Activated CD4-positive, alpha-beta T cell treated with anti-CD3 and anti-CD28 coated beads, Interleukin-2, Interleukin-4, amounts not matched to agents 100 ng/mL and 50 ng/mL, durations not matched to agents 16 hours and 8 hours (primary cell): ENCODE data around the gene ALOX5AP.

Experiments used
- DNase-seq: peaks from one replicate; pipeline ENCODE4 v3.0.0-alpha.2; 2020; ENCODE audit warnings: low spot score

Gene ALOX5AP

DNA sequence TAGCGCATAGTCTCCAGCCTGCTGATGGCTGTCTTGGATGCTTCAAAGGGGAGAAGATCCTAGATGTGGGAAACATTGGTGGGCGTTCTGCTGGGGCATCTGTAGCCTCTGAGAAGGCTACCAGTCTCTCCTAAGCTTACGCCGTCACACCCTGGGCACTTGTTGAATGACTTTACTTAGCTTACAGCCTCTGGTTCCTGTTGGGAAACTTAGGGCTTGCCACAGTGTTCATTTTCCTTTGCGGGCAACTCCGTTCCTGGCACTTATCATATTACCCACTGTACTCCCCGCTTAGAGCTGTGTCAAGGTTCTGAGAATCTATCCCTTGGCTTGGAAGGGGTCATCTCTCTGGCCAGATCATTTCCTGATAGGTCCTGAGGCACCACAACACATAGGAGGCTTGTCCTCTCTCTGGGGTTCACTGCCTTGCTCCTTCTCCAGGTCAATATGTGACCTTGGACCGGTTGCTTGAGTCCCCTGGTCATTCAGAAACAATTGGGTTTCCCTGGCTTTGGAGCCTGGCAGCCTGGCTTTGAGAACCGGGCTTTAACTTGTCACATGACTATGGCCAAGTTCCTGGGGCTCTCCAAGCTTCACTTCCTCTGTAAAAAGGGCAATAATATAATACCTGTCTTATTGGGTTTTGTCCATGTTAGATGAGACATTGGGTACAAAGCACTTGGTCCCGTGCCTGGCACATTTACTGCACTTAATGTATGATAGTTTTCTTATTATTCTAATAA, 20.5 kb upstream of the ALOX5AP start:
- no peak for DNase-seq

- DNase-seq = no peak
Observed at GRCh38 chr13:30715372-30715756, 20.0 kb upstream of the ALOX5AP start.

DNA sequence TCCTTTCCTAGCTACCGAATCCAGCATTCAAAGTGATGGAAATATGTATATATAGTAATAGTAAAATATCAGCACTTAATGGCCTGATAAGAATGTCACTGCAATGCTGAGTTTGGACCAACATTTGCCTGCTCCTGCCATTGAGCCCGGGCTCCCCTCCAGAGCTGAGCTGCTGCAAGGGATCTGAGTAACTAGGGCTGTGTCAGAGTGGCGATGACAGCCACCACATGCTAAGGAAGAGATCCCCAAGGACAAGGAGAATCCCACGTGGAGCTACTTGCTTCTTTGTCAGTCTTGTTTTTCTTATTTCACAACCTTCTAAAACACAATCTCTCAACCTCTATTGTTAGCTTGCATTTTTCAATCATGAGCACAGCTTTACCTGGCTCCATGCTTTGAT, 19.5 kb upstream of the ALOX5AP start:
- DNase-seq = no peak

DNA sequence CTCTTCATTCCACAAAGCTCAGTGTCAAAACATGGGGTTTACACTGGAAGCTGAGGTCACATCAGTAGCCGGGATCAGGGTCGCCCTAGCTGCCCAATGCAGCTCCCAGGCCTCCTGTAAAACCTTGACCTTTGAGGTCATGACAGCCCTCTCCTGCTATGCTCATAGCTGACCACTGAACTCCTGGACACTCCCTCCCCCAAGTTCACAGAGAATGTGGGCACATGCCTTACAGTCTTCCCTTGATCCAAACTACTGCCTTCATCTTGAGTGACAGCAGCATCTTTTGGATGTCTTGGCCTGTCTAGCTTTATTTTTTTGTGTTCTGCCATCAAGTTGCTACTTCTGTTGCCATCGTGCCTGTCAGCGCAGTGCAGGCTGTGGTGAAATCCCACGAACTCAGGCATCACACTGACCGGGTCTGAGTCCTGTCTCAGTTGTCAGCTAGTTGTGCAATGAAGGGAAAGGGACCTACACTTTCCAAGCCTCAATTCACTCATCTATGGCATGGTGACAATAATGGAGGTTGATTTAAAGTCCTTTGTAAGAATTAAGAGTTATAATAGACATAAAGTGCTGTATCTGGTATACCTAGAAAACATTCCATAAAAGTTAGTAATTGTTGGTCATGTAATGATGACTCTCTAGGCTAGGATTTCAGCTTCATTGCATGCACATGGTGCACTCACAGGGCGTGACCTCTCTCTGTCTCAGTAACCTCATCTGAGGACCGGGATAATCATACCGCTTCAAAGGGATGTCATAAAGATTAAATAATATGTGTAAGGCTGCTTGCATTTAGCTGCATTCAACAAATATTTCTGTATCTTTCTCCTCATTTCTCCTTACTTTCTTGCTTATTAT, 16.4 kb upstream of the ALOX5AP start:
- DNase-seq = no peak

- no peak for DNase-seq
Observed at GRCh38 chr13:30719525-30719914, 15.8 kb upstream of the ALOX5AP start.

GRCh38 chr13:30720172-30720869, 15.0 kb upstream of the ALOX5AP start:
- no peak for DNase-seq

GRCh38 chr13:30721936-30722335, 13.4 kb upstream of the ALOX5AP start:
- no peak for DNase-seq

- no peak for DNase-seq
Observed at GRCh38 chr13:30722361-30722760, 13.0 kb upstream of the ALOX5AP start.

- no peak for DNase-seq
Observed at GRCh38 chr13:30724778-30725177, 10.6 kb upstream of the ALOX5AP start.

- no peak for DNase-seq
Observed at GRCh38 chr13:30725326-30726085, 9.8 kb upstream of the ALOX5AP start.

GRCh38 chr13:30726192-30726591, 9.2 kb upstream of the ALOX5AP start:
- no peak for DNase-seq

DNA sequence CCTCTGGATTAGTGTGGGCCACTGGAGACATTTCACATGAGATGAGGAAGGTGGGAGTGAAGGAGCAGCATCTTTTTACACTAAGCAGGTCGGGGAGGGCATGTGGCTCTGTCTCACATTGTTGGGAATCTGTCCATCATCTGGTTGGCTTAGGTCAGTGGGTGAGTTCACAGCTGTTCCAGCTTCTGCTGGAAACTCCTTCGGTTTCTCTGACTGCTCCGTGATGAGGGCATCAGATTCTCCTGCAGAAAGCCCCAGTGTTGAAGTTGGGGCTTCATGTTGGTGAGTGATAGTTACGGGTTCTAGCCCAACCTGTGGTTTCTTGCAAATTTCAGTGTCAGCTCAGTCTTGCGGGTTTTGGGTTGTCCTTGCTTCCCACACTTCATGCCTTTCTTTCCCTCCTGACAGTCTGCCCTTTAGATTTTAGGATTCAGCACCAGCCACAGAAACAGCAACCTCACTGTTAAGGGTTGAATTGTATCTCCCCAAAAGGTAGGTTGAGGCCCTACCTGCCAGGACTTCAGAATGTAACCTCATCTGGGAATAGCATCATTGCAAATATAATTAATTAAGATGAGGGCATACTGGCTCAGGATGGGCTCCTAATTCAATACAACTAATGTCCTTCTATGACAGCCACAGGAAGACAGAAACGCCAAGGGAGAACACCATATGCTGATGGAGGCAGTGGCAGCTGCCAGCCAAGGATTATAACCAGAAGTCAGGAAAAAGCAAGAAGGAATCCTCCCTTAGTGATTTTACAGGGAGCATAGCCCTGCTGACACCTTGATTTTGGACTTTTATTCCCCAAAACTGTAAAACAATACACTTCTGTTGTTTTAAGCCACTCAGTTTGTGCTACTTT, 7.6 kb upstream of the ALOX5AP start:
- no peak for DNase-seq

DNA sequence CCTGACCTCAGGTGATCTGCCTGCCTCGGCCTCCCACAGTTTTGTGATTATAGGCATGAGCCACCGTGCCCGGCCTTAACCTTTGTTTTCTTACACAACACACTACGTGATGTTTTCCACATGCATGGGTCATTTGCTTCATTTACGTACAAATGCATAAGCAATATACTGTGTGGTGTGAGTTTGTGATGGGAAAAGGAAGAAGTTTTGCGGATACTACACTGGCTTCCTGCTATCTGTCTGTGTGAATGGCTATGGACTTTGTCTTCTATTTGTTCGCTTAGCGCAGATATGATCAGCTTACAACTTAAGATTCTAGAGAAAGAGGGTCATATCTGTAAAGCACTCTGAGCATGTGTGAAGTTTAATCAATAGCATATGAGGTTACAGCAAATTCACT, 5.5 kb upstream of the ALOX5AP start:
- no peak for DNase-seq

DNA sequence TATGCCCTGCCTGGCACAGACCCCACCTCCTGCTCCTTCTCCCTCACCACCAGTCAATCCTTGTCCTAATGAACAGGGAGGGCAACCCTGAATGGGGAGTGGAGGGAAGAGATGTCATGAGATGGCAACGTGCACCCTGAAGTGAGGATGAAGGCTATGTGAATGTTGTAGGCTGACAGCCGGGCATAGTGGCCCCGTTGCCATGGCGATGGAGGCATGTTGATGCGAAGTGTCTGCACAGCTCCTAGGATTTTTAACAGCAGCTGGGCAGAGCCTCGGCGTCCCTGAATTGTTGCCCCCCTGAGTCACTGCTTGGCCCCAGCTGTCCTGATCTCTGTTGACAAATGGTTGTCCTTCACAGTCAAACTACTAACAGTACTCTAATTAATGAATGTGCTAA, 4.8 kb upstream of the ALOX5AP start:
- no peak for DNase-seq

GRCh38 chr13:30731361-30732045, 3.8 kb upstream of the ALOX5AP start:
- no peak for DNase-seq

DNA sequence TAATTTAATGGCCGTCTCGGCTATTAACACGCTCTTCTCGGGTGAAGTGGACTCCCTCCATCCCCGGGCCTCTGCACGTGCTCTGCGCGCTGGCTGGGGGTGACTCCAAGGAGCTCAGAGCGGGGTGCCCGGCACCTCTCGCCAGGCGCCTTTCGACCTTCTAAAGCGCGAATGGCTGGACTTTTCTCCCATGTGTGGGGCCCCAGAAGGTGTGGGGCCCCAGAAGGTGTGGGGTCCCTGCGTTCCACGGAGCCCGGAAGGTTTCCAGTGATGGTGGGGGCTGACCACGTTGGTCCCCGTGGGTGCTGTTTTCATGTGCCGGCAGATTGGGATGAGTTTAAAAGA, 3.3 kb upstream of the ALOX5AP start:
- no peak for DNase-seq

GRCh38 chr13:30734439-30734838, 904 bp upstream of the ALOX5AP start:
- no peak for DNase-seq

- no peak for DNase-seq
Observed at GRCh38 chr13:30735872-30736175, 481 bp downstream of the ALOX5AP start.

DNA sequence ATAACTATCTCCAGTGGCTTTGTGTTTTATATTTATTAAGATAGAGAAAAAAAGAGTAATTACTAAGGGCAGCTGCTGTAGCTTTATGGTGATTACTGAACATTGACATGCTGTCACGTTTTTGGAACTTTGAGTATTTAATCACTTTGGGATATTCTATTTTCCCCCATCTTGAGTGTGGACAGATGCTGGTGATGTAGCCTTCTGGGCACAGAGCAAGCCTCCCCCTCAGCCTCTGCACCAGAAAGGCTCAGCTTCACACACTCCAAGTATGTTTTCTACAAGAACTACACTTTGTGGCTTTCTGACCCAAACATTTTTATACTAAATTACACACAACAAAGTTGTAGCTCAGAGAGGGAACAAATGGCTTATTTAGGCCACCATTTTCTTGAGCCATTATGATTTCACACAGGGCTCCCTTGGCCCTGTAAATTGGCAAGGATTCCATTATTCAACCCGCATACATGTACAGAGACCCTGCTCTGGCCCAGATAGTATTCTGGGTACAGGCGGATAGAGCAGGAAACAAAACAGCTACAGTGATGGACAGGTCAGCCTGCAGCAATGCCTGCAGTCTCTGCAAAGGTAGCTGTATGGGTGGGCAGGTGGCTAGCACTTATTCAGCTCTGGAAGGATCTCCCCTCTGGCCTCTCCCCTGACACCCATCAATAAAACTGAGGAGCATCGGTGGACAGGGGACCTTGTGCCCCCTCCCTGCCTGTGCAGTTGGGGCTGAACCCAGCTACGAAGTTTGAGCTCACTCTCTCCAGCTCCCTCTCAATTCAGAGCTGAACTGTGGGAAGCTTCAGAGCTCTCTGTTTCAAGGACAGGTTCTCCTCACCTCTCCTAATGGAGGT, 1.3 kb downstream of the ALOX5AP start:
- DNase-seq = no peak
